ENCODE data around the gene PET117.

GRCh38 chr20:18103497-18103896, 34.2 kb upstream of the PET117 start:
- TF ChIP-seq CTCF (IDR thresholded peaks at IDR 0.05 in 8 of 11, conservative IDR thresholded peaks at IDR 0.05 in 3 of 11), result no peak
- no peak for TF ChIP-seq POLR2A (IDR thresholded peaks at IDR 0.05)
- TF ChIP-seq POLR2AphosphoS5 (IDR thresholded peaks at IDR 0.05), result no peak

Measured in spleen (tissue), 7 donors.